ENCODE measurements around the gene SIGLEC9.

Gene SIGLEC9

GRCh38 chr19:51086153-51086850 lies 38.4 kb upstream of the SIGLEC9 start:
- no peak overlapping the region for H3K9ac ChIP-seq (ENCODE audit: low read length)
- H3K9me3 ChIP-seq (ENCODE audit: control insufficient read depth, insufficient read depth, low read depth, low read length), result no peaks in the 10 kb centered on the region
- H3K4me3 ChIP-seq (ENCODE audit: low read depth, low read length), result no peak overlapping the region
- peaks cover 7% of the 10 kb centered on the region; the same call in 1 of the 2 replicates for H3K4me1 ChIP-seq (ENCODE audit: control insufficient read depth, insufficient read depth, low read length)
- H3K27ac ChIP-seq (ENCODE audit: low read depth, low read length), result no peak overlapping the region
- H3K27me3 ChIP-seq (ENCODE audit: control insufficient read depth, insufficient read depth, low read length), result peaks cover 8% of the 10 kb centered on the region; the same call in 1 of the 2 replicates
- H3K36me3 ChIP-seq (ENCODE audit: control insufficient read depth, insufficient read depth, low read length), result no peaks in the 10 kb centered on the region

- Histone ChIP-seq H3K4me3 (ENCODE audit: low read depth, low read length) (no peak overlapping the region), H3K9me3 (ENCODE audit: control insufficient read depth, insufficient read depth, low read depth, low read length) (no peaks in the 10 kb centered on the region), H3K4me1 (ENCODE audit: control insufficient read depth, insufficient read depth, low read length) (peaks cover 8% of the 10 kb centered on the region; the same call in 1 of the 2 replicates), H3K27ac (ENCODE audit: low read depth, low read length) (no peak overlapping the region), H3K27me3 (ENCODE audit: control insufficient read depth, insufficient read depth, low read length) (peaks cover 3% of the 10 kb centered on the region; the same call in 1 of the 2 replicates), H3K36me3 (ENCODE audit: control insufficient read depth, insufficient read depth, low read length) (no peaks in the 10 kb centered on the region), H3K9ac (ENCODE audit: low read length) (no peak overlapping the region)
Measured at GRCh38 chr19:51089786-51090185, 34.9 kb upstream of the SIGLEC9 start.

- no peak overlapping the region for H3K27ac ChIP-seq (ENCODE audit: low read depth, low read length)
- H3K27me3 ChIP-seq (ENCODE audit: control insufficient read depth, insufficient read depth, low read length), result peaks cover 3% of the 10 kb centered on the region; the same call in 1 of the 2 replicates
- no peak overlapping the region for H3K4me3 ChIP-seq (ENCODE audit: low read depth, low read length)
- H3K36me3 ChIP-seq (ENCODE audit: control insufficient read depth, insufficient read depth, low read length), result no peaks in the 10 kb centered on the region
- H3K4me1 ChIP-seq (ENCODE audit: control insufficient read depth, insufficient read depth, low read length), result peaks cover 8% of the 10 kb centered on the region; the same call in 1 of the 2 replicates
- H3K9ac ChIP-seq (ENCODE audit: low read length), result no peak overlapping the region
- H3K9me3 ChIP-seq (ENCODE audit: control insufficient read depth, insufficient read depth, low read depth, low read length), result no peaks in the 10 kb centered on the region
Measured at GRCh38 chr19:51090471-51090870, 34.2 kb upstream of the SIGLEC9 start.

DNA sequence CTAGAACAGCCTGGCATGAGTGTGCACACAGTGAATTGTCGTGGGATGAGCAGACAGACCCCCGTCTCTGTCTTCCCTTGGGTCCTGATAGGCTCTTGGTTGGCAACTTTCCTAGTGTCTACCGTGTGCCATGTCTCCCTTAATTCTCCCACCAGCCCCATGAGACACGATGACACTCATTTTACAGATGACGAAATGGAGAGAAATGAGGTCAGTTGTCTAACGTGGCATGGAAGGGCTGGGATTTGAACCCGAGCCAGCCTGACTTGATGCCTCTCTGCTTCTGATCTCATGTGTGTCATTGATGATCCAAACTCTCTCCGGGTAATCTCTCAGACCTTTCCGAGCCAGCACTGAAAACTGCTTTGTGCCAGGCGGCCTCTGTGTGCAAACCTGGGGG lies 33.6 kb upstream of the SIGLEC9 start:
- peaks cover 8% of the 10 kb centered on the region; the same call in 1 of the 2 replicates for H3K4me1 ChIP-seq (ENCODE audit: control insufficient read depth, insufficient read depth, low read length)
- H3K9me3 ChIP-seq (ENCODE audit: control insufficient read depth, insufficient read depth, low read depth, low read length), result no peaks in the 10 kb centered on the region
- no peaks in the 10 kb centered on the region for H3K36me3 ChIP-seq (ENCODE audit: control insufficient read depth, insufficient read depth, low read length)
- no peak overlapping the region for H3K27ac ChIP-seq (ENCODE audit: low read depth, low read length)
- H3K27me3 ChIP-seq (ENCODE audit: control insufficient read depth, insufficient read depth, low read length), result peaks cover 3% of the 10 kb centered on the region; the same call in 1 of the 2 replicates
- no peak overlapping the region for H3K9ac ChIP-seq (ENCODE audit: low read length)
- H3K4me3 ChIP-seq (ENCODE audit: low read depth, low read length), result no peak overlapping the region

- Histone ChIP-seq H3K27ac (ENCODE audit: low read depth, low read length) (no peak overlapping the region), H3K9me3 (ENCODE audit: control insufficient read depth, insufficient read depth, low read depth, low read length) (no peaks in the 10 kb centered on the region), H3K9ac (ENCODE audit: low read length) (no peak overlapping the region), H3K4me1 (ENCODE audit: control insufficient read depth, insufficient read depth, low read length) (peaks cover 5% of the 10 kb centered on the region; the same call in 1 of the 2 replicates), H3K4me3 (ENCODE audit: low read depth, low read length) (no peak overlapping the region), H3K36me3 (ENCODE audit: control insufficient read depth, insufficient read depth, low read length) (no peaks in the 10 kb centered on the region), H3K27me3 (ENCODE audit: control insufficient read depth, insufficient read depth, low read length) (peaks cover 3% of the 10 kb centered on the region; the same call in 1 of the 2 replicates)
Measured at GRCh38 chr19:51091895-51092873, 32.5 kb upstream of the SIGLEC9 start.

DNA sequence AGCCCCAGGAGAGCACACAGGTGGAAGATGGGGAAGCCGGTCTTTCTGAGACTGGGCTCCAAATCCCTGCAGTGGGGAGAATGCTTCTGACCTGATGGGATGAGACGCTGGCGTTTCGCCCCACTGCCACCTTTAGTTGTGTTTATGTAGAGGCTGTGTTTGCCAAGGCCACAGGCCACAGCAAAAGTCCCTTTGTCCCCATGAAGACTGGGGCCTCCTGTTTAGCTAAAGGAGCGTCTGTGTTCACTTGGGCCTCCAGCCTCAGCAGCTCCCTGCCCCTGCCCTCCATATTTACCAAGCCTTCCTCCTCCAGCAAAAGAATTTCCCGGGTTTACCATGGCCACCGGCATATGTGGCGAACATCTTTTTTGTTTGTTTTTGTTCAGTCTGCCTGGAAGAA lies 31.6 kb upstream of the SIGLEC9 start:
- Histone ChIP-seq H3K9ac (ENCODE audit: low read length) (no peak overlapping the region), H3K36me3 (ENCODE audit: control insufficient read depth, insufficient read depth, low read length) (0 out of 2 replicates have a peak, but pooled peaks cover 4% of the 10 kb centered on the region), H3K4me1 (ENCODE audit: control insufficient read depth, insufficient read depth, low read length) (peaks cover 5% of the 10 kb centered on the region; the same call in 1 of the 2 replicates), H3K4me3 (ENCODE audit: low read depth, low read length) (no peak overlapping the region), H3K27me3 (ENCODE audit: control insufficient read depth, insufficient read depth, low read length) (peaks cover 3% of the 10 kb centered on the region; the same call in 1 of the 2 replicates), H3K9me3 (ENCODE audit: control insufficient read depth, insufficient read depth, low read depth, low read length) (no peaks in the 10 kb centered on the region), H3K27ac (ENCODE audit: low read depth, low read length) (no peak overlapping the region)

GRCh38 chr19:51093510-51094345 lies 31.0 kb upstream of the SIGLEC9 start:
- 0 out of 2 replicates have a peak, but pooled peaks cover 4% of the 10 kb centered on the region for H3K36me3 ChIP-seq (ENCODE audit: control insufficient read depth, insufficient read depth, low read length)
- H3K27me3 ChIP-seq (ENCODE audit: control insufficient read depth, insufficient read depth, low read length), result peaks cover 3% of the 10 kb centered on the region; the same call in 1 of the 2 replicates
- no peak overlapping the region for H3K9ac ChIP-seq (ENCODE audit: low read length)
- H3K9me3 ChIP-seq (ENCODE audit: control insufficient read depth, insufficient read depth, low read depth, low read length), result no peaks in the 10 kb centered on the region
- H3K4me3 ChIP-seq (ENCODE audit: low read depth, low read length), result no peak overlapping the region
- H3K27ac ChIP-seq (ENCODE audit: low read depth, low read length), result no peak overlapping the region
- H3K4me1 ChIP-seq (ENCODE audit: control insufficient read depth, insufficient read depth, low read length), result peaks cover 5% of the 10 kb centered on the region; the same call in 1 of the 2 replicates

DNA sequence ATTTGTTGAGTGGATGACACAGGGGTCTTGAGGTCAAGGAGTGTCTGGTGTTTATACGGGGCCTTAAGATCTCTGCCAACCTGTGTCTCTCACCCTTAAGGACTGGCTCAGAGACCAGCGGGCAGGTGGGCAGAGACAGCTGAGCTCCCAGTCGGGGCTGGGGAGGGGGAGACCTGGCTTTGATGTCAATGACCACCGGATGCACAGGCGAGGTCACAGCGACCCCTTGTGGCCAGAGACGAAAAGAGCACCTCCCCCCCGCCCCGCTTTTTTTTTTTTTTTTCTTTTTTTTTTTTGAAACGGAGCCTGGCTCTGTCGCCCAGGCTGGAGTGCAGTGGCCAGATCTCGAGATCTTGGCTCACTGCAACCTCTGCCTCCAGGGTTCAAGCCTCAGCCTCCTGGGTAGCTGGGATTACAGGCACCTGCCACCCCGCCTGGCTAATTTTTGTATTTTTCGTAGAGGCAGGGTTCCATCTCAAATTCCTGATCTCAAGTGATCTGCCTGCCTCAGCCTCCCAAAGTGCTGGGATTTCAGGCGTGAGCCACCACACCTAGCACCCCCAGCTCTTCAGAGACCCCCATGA lies 29.9 kb upstream of the SIGLEC9 start:
- Histone ChIP-seq H3K36me3 (ENCODE audit: control insufficient read depth, insufficient read depth, low read length) (0 out of 2 replicates have a peak, but pooled peaks cover 4% of the 10 kb centered on the region), H3K9ac (ENCODE audit: low read length) (no peak overlapping the region), H3K4me1 (ENCODE audit: control insufficient read depth, insufficient read depth, low read length) (peaks cover 9% of the 10 kb centered on the region; the same call in 1 of the 2 replicates), H3K27ac (ENCODE audit: low read depth, low read length) (no peak overlapping the region), H3K27me3 (ENCODE audit: control insufficient read depth, insufficient read depth, low read length) (peaks cover 3% of the 10 kb centered on the region; the same call in 1 of the 2 replicates), H3K9me3 (ENCODE audit: control insufficient read depth, insufficient read depth, low read depth, low read length) (no peaks in the 10 kb centered on the region), H3K4me3 (ENCODE audit: low read depth, low read length) (no peak overlapping the region)

- no peak overlapping the region for H3K27ac ChIP-seq (ENCODE audit: low read depth, low read length)
- H3K4me3 ChIP-seq (ENCODE audit: low read depth, low read length), result no peak overlapping the region
- peaks cover 9% of the 10 kb centered on the region; the same call in 1 of the 2 replicates for H3K4me1 ChIP-seq (ENCODE audit: control insufficient read depth, insufficient read depth, low read length)
- no peaks in the 10 kb centered on the region for H3K9me3 ChIP-seq (ENCODE audit: control insufficient read depth, insufficient read depth, low read depth, low read length)
- H3K27me3 ChIP-seq (ENCODE audit: control insufficient read depth, insufficient read depth, low read length), result no peaks in the 10 kb centered on the region
- H3K9ac ChIP-seq (ENCODE audit: low read length), result no peak overlapping the region
- peaks cover 4% of the 10 kb centered on the region; the same call in 1 of the 2 replicates for H3K36me3 ChIP-seq (ENCODE audit: control insufficient read depth, insufficient read depth, low read length)
Measured at GRCh38 chr19:51096473-51097165, 28.1 kb upstream of the SIGLEC9 start.

All from HUES6 (cell line).